NT2/D1 (cell line): ENCODE data around the gene CYP3A5.

ENCODE experiments used
- YY1 ChIP-seq: IDR thresholded peaks from 2 replicates; pipeline ENCODE4 v1.6.1; 2011; ENCODE audit not compliant: insufficient read length, insufficient read depth
- ZNF274 ChIP-seq: IDR thresholded peaks from 2 replicates; pipeline ENCODE4 v1.6.1; 2011; ENCODE audit warnings: mild to moderate bottlenecking, low read depth, low read length

GRCh38 chr7:99713995-99714570 is 34.3 kb upstream of the CYP3A5 start:
- TF ChIP-seq ZNF274 (no peak), YY1 (no peak)
